T-cell (primary cell): ENCODE results near the gene CORO1C. TPM values are rescaled to one million over a fixed set of nuclear protein-coding genes. Genes with fewer than 3 reads are reported as not detected.

Experiments
- ATAC-seq, 4 experiments: fragments of 200-7000 bp in 3 of 4; fragments of 150-1000 bp in 1 of 4; cut with Tn5 transposase; replicated peaks in 1 of 4; 1 replicate in 3 of 4; 2 replicates in 1 of 4; pipeline ENCODE4 v1.10.0; 2021; ENCODE audit warnings: moderate library complexity in 3 of 4, mild to moderate bottlenecking in 2 of 4, moderate number of reproducible peaks in 1 of 4
- CTCF ChIA-PET, 2 donors: fragments of 300-600 bp; sonication (Branson Sonifier 250); formaldehyde crosslinking; loops; one replicate each; lab custom pipeline; 2022; ENCODE audit warnings: antibody characterized with exemption in 2 of 2; lab: Charles Lee
- POLR2A ChIA-PET, 2 donors: fragments of 300-600 bp; sonication (Branson Sonifier 250); formaldehyde crosslinking; loops; one replicate each; lab custom pipeline; 2022; ENCODE audit warnings: antibody characterized with exemption in 2 of 2; lab: Charles Lee
- DNase-seq, 35 experiments: peaks; one replicate each; pipeline versions ENCODE4 v3.0.0 to v3.0.0-alpha.2; 2013 to 2023
- H3K27ac ChIP-seq: one replicate; pipeline ENCODE4 v1.5.1; 2013; ENCODE audit warnings: low read length
- H3K27me3 ChIP-seq, 2 experiments: replicated peaks in 1 of 2; 1 replicate in 1 of 2; 2 replicates in 1 of 2; pipeline versions ENCODE4 v1.6.1 to v1.7.0; 2013; ENCODE audit warnings: low read length in 1 of 2, mixed read lengths in 1 of 2; ENCODE audit not compliant: control insufficient read depth in 2 of 2, insufficient read depth in 2 of 2; ENCODE audit errors: extremely low read depth in 1 of 2
- H3K36me3 ChIP-seq, 2 donors: 1 replicate in 1 of 2; 2 replicates in 1 of 2; pipeline versions ENCODE4 v1.6.1 to v1.7.0; 2013; ENCODE audit warnings: low read length in 1 of 2; ENCODE audit not compliant: control insufficient read depth in 2 of 2, insufficient read depth in 1 of 2; ENCODE audit errors: extremely low read depth in 1 of 2
- H3K4me1 ChIP-seq, 2 experiments: 1 replicate in 1 of 2; 2 replicates in 1 of 2; pipeline versions ENCODE4 v1.6.1 to v1.7.0; 2013; ENCODE audit warnings: low read length in 2 of 2, mixed read lengths in 1 of 2; ENCODE audit not compliant: insufficient read depth in 2 of 2, control insufficient read depth in 1 of 2; ENCODE audit errors: extremely low read depth in 1 of 2
- H3K4me3 ChIP-seq, 2 donors: 1 replicate in 1 of 2; 2 replicates in 1 of 2; pipeline versions ENCODE4 v1.5.1 to v1.7.0; 2013; ENCODE audit warnings: mild to moderate bottlenecking in 2 of 2, low read length in 1 of 2, moderate library complexity in 1 of 2; ENCODE audit not compliant: control insufficient read depth in 1 of 2; ENCODE audit errors: extremely low read depth in 1 of 2
- H3K9me3 ChIP-seq: 2 replicates; pipeline ENCODE4 v1.7.0; 2013
- H3K27ac Mint-ChIP-seq, 2 donors: one replicate each; pipeline ENCODE4 v1.8.0; 2020 to 2021; ENCODE audit warnings: mild to moderate bottlenecking in 2 of 2, mixed read lengths in 2 of 2
- H3K27me3 Mint-ChIP-seq, 2 donors: one replicate each; pipeline ENCODE4 v1.8.0; 2021 to 2022; ENCODE audit warnings: mixed read lengths in 2 of 2
- H3K36me3 Mint-ChIP-seq: one replicate; pipeline ENCODE4 v1.8.0; 2021; ENCODE audit warnings: mixed read lengths
- H3K4me1 Mint-ChIP-seq, 3 donors: one replicate each; pipeline ENCODE4 v1.8.0; 2020 to 2022; ENCODE audit warnings: mixed read lengths in 3 of 3, mild to moderate bottlenecking in 1 of 3
- H3K4me3 Mint-ChIP-seq, 3 donors: one replicate each; pipeline ENCODE4 v1.8.0; 2020 to 2022; ENCODE audit warnings: mild to moderate bottlenecking in 3 of 3, mixed read lengths in 3 of 3, moderate library complexity in 3 of 3
- H3K9me3 Mint-ChIP-seq, 3 donors: one replicate each; pipeline ENCODE4 v1.8.0; 2020 to 2022; ENCODE audit warnings: mixed read lengths in 3 of 3
- WGBS: methylation state at CpG from one replicate; pipeline ENCODE4 v1.1.5; 2013; ENCODE audit warnings: missing lambda C conversion rate; ENCODE audit not compliant: insufficient coverage; 5-methylcytosine and 5-hydroxymethylcytosine counted together
- total RNA-seq, 35 experiments: library from RNA in 6 of 35; stranded (reverse) in 6 of 35; fragments of 120-200 nt in 1 of 35; gene quantifications; one replicate each; pipeline versions ENCODE4 v1.2.1 to v1.2.4 and lab custom pipeline; 2013 to 2026

CORO1C gene
- total RNA-seq, 5 donors from 2014 or later (not counting 1 experiment from before 2014, with no cell fraction given): 7.4 to 11.4 (median 8.7) TPM

DNA sequence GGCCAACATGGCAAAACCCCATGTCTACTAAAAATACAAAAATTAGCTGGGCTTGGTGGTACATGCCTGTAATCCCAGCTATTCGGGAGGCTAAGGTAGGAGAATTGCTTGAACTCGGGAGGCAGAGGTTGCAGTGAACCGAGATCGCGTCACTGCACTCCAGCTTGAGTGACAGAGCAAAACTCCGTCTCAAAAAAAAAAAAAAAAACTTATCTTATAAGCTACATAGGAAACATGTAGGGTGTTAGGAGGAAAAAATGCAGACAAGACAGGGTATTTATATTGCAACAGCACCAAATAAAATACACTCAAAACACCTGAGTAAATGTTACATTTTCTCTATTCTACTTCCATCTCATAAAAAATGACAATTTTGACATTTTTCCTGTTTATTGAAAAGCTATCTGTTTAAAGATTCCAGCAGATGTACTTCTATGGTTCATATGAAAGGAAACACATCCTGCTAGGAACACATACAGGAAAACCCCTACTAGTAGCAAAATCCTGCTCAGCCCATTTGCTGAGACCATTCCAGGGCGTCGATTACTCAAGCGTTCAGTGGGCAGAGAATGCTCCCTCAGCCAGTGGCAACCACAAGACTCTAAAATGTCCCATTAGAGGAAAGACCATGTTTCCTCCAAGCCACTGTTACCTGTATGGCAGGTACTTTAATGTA lies 19.7 kb downstream of the CORO1C start:
- ChIA-PET POLR2A (no interaction called here), CTCF (no interaction called here)
- Mint-ChIP-seq H3K36me3 (no peaks in the 10 kb centered on the region), H3K27ac (no peak overlapping the region), H3K4me3 (no peak overlapping the region), H3K4me1 (peaks cover 0 to 6% (median 6%) of the 10 kb centered on the region in 3 donors), H3K27me3 (no peaks in the 10 kb centered on the region), H3K9me3 (no peaks in the 10 kb centered on the region)
- ATAC-seq (no peak), DNase-seq (no peak)
- Histone ChIP-seq H3K9me3 (no peaks in the 10 kb centered on the region), H3K4me3 (no peak overlapping the region), H3K4me1 (no peaks in the 10 kb centered on the region), H3K27ac (no peak overlapping the region), H3K36me3 (no peaks in the 10 kb centered on the region), H3K27me3 (no peaks in the 10 kb centered on the region)
- WGBS: 100% methylated on average over 2 of the region's 9 CpGs

DNA sequence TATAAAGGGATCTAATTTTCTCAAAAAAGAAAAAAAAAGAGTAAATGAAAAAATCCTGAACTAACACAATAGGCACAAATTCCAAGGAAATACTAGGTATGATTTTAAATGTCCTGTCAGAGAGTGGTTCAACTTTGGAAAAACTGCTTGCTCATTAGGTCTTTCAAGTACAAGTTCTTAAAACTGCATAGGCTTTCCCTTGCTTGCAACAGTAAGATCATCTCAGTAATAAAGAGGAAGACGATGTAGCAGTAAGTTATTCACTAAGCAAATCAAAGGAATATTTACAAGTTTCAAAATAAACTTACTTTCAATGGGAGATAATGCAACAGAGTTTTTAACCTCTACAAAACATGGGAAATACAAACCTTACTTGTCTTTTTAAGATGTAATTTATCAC lies 21.6 kb downstream of the CORO1C start:
- H3K36me3 ChIP-seq: no peaks in the 10 kb centered on the region
- H3K27me3 ChIP-seq: no peaks in the 10 kb centered on the region
- H3K27ac ChIP-seq: no peak overlapping the region
- H3K4me3 ChIP-seq: no peak overlapping the region
- ATAC-seq (no peak), DNase-seq (no peak)
- ChIA-PET POLR2A (no interaction called here), CTCF (no interaction called here)
- H3K4me1 ChIP-seq: no peaks in the 10 kb centered on the region
- Mint-ChIP-seq H3K9me3 (no peaks in the 10 kb centered on the region), H3K27me3 (no peaks in the 10 kb centered on the region), H3K4me1 (peaks cover 0 to 6% (median 4%) of the 10 kb centered on the region in 3 donors), H3K4me3 (no peak overlapping the region), H3K27ac (no peak overlapping the region), H3K36me3 (peaks cover 3% of the 10 kb centered on the region)
- H3K9me3 ChIP-seq: no peaks in the 10 kb centered on the region
- no CpG with 5 or more reads among the region's 1 CpG for WGBS

DNA sequence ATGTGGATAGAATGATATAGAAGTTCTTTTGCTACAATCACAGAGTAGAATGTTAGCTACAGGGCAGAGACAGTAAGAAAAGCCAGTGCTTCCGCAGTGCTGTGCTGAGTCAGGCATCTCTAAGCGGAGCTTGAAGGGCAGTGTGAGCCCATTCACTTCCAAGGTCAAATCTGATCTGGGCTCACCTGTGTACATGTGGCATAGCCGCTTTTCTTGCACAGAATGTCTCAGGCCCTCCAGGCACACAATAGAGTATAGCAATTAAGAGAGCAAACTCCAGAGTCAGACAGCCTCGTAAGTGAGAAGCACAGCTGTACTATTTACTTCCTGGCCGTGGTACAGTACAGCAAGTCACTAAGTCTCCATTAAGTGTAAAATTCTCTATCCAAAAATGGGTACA lies 26.8 kb downstream of the CORO1C start:
- WGBS: 98% methylated on average over 4 of the region's 5 CpGs
- H3K36me3 Mint-ChIP-seq: peaks cover 9% of the 10 kb centered on the region
- no peaks in the 10 kb centered on the region for H3K9me3 Mint-ChIP-seq
- no peak overlapping the region for H3K4me3 Mint-ChIP-seq
- H3K4me1 ChIP-seq: peaks cover 3% of the 10 kb centered on the region in 2 experiments
- peaks cover 0 to under 1% of the 10 kb centered on the region in 2 donors for H3K36me3 ChIP-seq
- ATAC-seq (no peak), DNase-seq (no peak)
- ChIA-PET CTCF (interaction anchor here in 1 of 2 donors (0.6 kb wide), 1 partner anchor 14 kb away, joined by 3 read pairs; no protein-coding TSS in a partner anchor), POLR2A (no interaction called here)
- H3K4me1 Mint-ChIP-seq: peaks cover 0 to 6% (median 4%) of the 10 kb centered on the region in 3 donors
- H3K4me3 ChIP-seq: no peak overlapping the region
- no peak overlapping the region for H3K27ac ChIP-seq
- H3K27ac Mint-ChIP-seq: no peak overlapping the region
- H3K27me3 ChIP-seq: no peaks in the 10 kb centered on the region
- peaks cover 0 to 3% of the 10 kb centered on the region in 2 donors for H3K27me3 Mint-ChIP-seq
- H3K9me3 ChIP-seq: no peaks in the 10 kb centered on the region

DNA sequence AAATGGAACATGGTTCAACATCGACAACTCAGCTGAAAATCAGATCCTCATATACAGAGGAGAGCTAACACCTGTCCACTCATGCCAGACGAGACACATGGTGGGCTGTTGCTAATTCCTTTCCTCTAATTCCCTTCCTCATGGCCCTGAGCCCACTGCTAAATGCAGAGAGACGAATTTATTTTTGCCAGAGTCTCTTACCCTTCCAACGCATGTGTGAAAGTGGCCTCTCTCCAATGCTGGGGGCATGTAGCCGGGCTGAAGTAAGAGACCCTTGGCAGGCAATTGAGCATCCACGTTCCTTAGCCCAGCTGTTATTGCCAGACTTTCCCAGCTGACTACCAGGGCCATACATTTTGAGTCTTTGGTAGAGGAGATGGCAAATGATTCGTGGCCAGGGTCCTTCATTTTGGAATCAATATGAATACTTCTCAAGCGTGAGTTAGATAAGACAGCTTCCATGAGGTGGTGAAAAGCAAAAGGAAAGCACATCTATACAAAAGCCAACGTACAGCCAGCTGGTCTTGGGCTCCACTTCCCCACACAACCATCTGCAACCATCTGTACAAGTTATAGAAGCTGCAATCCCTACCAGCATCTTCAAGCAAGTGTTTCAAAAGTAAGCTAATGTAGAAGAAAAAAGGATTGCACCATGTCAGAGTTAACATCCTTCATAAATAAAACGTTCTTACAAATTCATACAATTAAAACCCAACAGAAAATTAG lies 28.6 kb downstream of the CORO1C start:
- H3K27ac Mint-ChIP-seq: no peak overlapping the region
- no peak overlapping the region for H3K4me3 Mint-ChIP-seq
- ATAC-seq: no peak
- no peak for DNase-seq
- H3K9me3 ChIP-seq: no peaks in the 10 kb centered on the region
- peaks cover 12% of the 10 kb centered on the region for H3K36me3 Mint-ChIP-seq
- peaks cover 0 to 6% (median 4%) of the 10 kb centered on the region in 3 donors for H3K4me1 Mint-ChIP-seq
- WGBS: 95% methylated on average over 5 of the region's 10 CpGs
- ChIA-PET POLR2A (no interaction called here), CTCF (interaction anchor here in 1 of 2 donors (1.2 kb wide), 1 partner anchor 38 kb away, joined by 5 read pairs; no protein-coding TSS in a partner anchor)
- H3K27me3 ChIP-seq: no peaks in the 10 kb centered on the region
- H3K27me3 Mint-ChIP-seq: peaks cover 0 to 3% of the 10 kb centered on the region in 2 donors
- H3K9me3 Mint-ChIP-seq: no peaks in the 10 kb centered on the region
- H3K36me3 ChIP-seq: peaks cover 0 to 3% of the 10 kb centered on the region in 2 donors
- H3K27ac ChIP-seq: no peak overlapping the region
- H3K4me3 ChIP-seq: no peak overlapping the region
- peaks cover 3% of the 10 kb centered on the region in 2 experiments for H3K4me1 ChIP-seq

DNA sequence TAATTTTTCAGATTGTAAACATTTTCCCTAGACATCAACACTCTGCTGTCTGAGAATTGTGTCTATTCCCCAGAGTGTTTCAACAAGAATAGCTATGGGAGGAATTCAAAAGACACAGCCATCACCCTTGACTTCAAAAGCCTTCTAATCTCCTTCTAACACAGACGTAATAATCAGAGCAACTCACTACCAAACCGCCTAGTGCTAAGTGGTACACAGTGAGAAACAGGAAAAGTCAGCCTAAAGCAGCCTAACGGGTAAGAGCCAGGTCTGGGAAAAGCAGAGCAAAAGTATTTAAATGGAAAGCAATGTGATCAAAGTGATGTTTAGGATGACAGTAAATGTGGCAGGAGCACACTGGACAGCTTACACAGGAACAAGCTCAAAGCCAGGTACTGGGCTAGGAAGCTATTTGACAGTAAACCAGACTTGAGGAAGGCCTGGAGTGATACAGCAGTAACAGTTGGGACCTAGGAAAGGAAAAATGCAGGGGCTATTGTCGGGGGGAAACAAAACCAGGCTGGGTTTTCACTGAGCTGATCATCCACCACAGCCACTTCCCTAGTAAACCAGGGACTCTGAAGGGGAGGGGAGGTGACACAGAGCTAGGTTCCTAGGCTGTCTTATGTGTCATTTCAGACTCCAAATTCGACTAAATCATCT lies 29.4 kb downstream of the CORO1C start:
- no peak overlapping the region for H3K27ac ChIP-seq

More for the DNA sequence above, 29.4 kb downstream of the CORO1C start:
- DNase-seq (no peak), ATAC-seq (no peak)
- peaks cover 3 to 7% (median 6%) of the 10 kb centered on the region in 3 donors for H3K4me1 Mint-ChIP-seq
- peaks cover 12% of the 10 kb centered on the region for H3K36me3 Mint-ChIP-seq
- H3K4me3 ChIP-seq: no peak overlapping the region
- peaks cover 3% of the 10 kb centered on the region in 2 experiments for H3K4me1 ChIP-seq
- H3K36me3 ChIP-seq: peaks cover 0 to 3% of the 10 kb centered on the region in 2 donors
- no peaks in the 10 kb centered on the region for H3K27me3 ChIP-seq
- H3K27me3 Mint-ChIP-seq: peaks cover 0 to 3% of the 10 kb centered on the region in 2 donors
- H3K9me3 Mint-ChIP-seq: no peaks in the 10 kb centered on the region
- CTCF ChIA-PET: interaction anchor here (0.6 to 1.4 kb wide), 4 partner anchors 11 to 1019 kb away, joined by 3 to 5 read pairs (median 4); no protein-coding TSS in a partner anchor
- H3K4me3 Mint-ChIP-seq: no peak overlapping the region
- WGBS: 85% methylated on average over 1 of the region's 5 CpGs
- H3K9me3 ChIP-seq: no peaks in the 10 kb centered on the region
- no peak overlapping the region for H3K27ac Mint-ChIP-seq
- POLR2A ChIA-PET: no interaction called here
